CD4-positive, alpha-beta T cell treated with Interleukin-6 at 100 ng/mL for 8 hours (primary cell): ENCODE data around the gene SERBP1.
"Not testable (repeated sequence)": the region's sequence is repeated elsewhere in the genome, so short reads cannot be mapped to it uniquely, and the experiment has no call there.

Experiments
- DNase-seq: peaks from one replicate; pipeline ENCODE4 v3.0.0-alpha.2; 2020; ENCODE audit warnings: mixed read lengths, low spot score

The SERBP1 gene

GRCh38 chr1:67430358-67431155, at the start of gene SERBP1:
SERBP1 (minus strand) TSS chr1:67430402; CDS start chr1:67430300, 102 bp downstream.
- DNase-seq: peak; percentile 95

GRCh38 chr1:67479146-67479891, 49.1 kb upstream of the SERBP1 start:
- DNase-seq: no peak

DNA sequence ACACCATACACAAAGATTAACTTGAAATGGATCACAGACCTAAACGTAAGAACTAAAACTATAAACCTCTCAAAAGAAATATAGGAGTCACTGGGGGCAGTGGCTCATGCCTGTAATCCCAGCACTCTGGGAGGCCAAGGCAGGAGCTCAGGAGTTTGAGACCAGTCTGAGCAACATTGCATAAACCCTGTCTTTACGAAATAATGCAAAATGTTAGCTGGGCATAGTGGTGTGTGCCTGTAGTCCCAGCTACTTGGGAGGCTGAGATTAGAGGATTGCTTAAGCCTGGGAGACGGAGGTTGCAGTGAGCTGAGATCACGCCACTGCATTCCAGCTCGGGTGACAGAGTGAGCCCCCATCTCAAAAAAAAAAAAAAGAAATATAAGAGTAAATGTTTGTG, 46.7 kb upstream of the SERBP1 start:
- no peak for DNase-seq

DNA sequence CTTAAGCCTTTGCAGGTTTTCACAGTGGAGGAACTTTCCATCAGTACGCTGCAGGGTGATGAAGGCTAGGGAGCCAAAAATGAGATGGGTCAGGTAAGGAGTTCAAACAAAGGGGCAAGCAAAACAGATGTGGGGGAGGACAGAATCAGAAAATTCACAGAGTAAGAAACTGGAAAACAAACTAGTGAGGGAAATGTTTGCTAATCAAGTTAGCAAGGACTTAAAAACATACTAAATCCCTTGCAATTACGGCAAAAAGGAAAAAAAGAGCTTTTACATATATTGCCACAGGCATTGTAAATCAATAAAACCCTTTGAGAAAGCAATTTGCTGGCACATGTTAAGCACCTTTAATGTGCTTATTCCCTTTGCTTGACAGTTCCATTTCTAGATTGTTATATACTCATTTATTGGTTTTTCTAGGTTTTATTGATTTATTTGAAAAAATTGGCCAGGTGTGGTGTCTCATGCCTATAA, 45.8 kb upstream of the SERBP1 start:
- DNase-seq: no peak

DNA sequence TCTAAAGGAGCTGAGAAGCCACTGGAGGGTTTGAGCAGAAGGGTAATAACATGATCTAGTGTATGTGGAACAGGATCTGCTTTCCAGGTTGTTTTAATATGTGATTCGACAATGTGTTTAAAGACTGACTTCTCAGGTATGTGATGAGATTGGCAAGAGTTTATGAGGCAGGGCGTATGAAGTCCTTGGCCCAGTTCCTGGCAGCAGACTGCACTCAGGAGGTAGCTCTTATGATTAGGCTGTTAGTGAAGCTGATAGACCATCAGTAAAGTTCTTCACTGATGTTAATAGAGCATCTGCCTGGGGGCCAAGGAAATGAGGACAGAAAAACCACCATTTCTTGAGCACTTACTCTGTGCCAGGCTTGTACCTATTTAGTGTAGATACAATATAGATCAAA, 41.9 kb upstream of the SERBP1 start:
- no peak for DNase-seq

- DNase-seq: no peak
These were observed 39.2 kb upstream of the SERBP1 start for GRCh38 chr1:67469431-67469830.

- DNase-seq: no peak
These were observed 38.0 kb upstream of the SERBP1 start for GRCh38 chr1:67468066-67468718.

DNA sequence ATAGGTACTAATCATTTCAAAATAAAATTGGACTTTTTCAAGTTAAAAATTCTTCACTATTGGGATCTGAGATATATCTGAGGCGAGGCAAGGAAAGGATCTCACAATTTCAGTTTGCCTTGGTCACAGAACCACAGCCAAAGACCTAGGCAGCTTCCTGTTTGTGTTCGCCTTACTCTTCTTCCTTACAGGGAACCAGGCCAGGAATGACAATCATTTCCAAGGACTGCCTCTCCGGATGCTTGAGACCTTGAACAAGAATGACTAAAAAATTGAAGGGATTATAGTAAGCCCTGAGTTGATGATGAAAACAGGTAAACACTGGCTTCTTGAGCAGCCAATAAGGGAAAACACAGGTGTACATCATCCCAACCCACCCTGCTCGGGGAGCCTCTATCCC, 35.2 kb upstream of the SERBP1 start:
- DNase-seq: no peak

DNA sequence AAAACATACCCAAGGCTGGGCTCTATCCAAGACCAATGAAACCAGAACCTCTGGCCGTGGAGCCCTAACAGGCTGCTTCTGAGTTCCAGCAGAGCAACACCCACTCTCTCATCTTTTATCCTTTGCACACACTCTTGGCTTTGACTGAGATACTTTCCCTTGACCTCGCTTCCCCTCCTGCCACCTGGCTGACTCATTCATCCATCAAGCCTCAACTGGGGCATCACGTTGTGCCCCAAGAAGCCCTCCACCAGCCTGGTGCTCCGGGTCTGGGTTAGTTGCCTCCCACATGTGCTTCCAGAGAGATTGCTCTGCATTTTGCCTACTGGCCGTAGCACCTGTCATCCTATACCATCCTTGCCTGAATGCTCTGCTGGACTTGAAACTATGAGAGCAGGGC, 34.5 kb upstream of the SERBP1 start:
- no peak for DNase-seq

DNA sequence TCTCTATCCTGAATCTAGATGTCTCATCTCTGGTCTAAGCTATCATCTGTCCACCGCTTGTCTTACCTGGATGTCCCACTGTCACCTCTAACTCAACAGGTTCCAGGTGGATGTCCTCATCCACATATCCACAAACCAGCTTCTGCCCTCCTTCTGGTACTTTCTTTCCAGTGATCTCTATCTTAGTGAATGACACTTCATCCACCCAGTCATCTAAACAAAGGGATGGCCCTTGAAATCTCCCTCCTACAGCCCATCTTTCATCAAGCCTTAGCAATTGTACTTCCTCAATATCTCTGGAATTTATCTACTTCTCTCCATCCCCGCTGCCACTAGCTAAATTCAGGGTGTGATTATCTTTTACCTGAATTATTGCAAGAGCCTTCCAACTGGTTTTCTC, 33.9 kb upstream of the SERBP1 start:
- DNase-seq: no peak

DNA sequence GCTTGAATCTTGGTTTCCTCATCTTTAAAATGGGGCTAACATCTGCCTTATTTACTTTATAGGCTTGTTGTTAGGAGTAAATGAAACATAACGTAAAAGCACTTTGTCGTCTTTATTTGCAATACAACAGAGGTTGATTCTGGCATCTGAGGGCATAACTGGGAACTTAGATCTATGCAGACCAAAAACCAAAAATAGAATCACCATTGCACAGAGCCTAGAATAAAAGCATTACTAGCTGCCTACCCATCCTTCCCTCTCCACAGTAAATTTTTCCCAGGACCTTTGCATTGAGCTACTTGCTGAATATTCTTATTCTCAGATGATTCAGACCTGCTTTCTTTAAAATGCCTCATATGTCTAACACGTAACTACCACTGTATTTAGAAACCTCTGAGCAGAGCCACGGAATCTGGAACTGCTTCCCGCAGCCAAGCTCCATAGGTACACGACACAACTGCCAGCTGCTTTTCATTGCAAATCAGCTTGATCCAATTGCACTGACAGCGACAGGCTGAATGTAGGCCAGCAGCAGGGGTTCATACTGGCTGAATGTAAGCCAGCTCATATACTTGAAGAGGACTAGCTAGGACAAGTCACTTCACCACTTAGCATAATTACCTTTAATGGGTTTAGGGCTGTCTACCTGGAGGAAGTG, 33.2 kb upstream of the SERBP1 start:
- DNase-seq: no peak

GRCh38 chr1:67460676-67461500, 30.7 kb upstream of the SERBP1 start:
- DNase-seq: no peak

GRCh38 chr1:67459068-67459467, 28.9 kb upstream of the SERBP1 start:
- no peak for DNase-seq

DNA sequence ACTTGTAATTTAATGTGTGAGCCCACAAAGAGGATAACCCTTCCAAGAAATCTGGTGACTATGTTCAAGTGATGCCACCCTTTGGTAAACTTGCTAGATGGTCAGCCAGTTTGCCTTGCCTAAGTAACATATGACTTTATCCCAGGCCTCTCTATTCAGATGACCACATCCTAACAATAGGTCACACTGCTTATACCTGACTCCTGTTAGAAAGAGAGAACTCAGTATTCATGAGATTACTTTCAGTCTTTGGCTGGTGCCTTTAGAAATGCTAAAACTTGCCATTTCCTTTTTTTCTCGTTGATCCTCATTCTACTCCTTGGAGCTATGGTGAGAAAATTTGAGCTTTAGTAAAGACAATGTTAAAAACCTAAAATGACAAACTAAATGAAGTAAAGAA, 28.5 kb upstream of the SERBP1 start:
- DNase-seq: no peak

DNA sequence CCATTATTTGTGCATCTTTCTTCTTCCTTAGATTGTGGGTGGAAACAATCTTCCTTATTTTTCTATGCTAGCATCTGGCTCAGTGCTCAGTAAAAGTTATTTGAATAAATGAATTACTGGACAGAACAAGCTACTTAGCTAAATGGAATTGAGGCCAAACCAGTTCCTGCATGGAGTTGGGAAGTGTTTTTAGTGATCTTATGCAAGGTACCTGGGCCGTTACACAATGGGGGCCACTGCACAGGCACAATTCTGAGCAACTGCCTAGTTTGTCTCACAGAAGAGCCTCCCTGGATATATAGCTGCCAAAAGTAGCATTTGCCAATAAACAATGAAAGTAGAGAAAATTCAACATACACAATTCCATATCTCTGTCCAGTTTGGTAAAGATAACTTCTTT, 27.0 kb upstream of the SERBP1 start:
- no peak for DNase-seq

DNA sequence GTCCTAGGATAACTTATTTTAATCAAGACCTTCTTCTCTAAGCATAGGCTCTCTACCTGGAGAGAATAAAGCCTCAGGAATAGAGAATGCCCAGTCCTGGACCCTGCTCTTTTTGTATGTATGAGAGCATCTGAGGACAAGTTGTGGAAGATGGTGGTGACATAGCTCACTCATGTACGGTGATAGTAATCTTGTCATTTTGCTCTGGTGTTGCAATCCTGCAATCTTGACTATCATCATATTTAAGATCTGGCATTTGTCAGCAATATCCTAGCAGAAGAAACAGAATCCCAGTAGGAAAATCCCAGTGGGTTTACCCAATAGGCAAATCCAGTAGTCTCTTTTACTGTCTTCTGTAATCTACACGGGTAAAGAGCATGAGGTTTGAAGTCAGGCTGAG, 21.6 kb upstream of the SERBP1 start:
- DNase-seq: no peak

DNA sequence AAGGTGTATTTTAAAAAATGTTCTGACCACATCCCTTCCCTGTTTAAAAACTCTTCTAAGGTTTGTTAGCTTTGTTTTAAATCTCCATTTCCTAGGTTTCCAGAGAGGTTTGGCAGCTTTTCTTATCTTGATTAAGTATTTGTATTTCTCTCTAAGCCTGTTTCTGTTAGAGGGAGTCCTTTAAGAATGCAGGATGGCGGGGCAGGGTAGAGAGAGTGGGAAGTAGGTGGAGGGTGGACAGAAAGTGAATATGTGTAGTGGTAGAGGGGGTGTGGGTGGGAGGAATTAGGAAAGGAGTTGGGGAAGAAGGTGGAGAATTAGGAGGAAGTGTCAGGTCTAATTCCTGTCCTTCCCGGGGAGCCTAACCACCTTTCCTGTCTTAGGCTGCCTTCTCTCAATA, 21.2 kb upstream of the SERBP1 start:
- no peak for DNase-seq

- DNase-seq: no peak
These were observed 16.7 kb upstream of the SERBP1 start for GRCh38 chr1:67446893-67447292.

DNA sequence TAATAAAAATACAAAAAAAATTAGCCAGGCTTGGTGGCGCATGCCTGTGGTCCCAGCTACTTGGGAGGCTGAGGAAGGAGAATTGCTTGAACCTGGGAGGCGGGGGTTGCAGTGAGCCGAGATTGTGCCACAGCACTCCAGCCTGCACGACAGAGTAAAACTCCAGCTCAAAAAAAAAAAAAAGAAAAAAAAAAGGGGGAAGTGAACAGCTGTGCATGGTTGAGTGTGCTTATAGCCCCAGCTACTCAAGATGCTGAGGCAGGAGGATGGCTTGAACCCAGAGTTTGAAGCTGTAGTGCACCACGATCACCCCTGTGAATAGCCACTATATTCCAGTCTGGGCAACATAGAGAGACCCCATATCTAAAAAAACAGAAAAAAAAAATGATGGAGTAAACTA, 15.8 kb upstream of the SERBP1 start:
- DNase-seq: not testable (repeated sequence)

- DNase-seq: no peak
These were observed 11.6 kb upstream of the SERBP1 start for GRCh38 chr1:67441739-67442281.

DNA sequence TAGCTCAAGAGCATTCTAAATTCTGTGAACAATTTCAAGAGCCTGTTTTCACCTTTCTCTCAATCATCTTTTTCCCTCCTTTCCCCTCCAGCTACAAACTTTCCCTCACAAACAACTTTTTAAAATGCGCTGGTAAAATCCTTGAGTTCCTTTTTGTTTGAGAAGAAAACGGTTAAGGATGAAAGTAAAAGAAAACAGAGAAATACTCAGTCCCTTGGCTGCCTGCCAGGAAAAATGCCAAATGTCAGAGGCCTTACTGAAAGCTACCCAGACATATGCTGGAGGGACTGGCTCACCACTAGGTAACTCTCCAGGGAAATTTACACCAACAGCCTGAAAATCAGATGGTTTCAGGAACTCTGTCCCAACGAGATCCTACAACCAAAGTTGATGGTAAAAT, 11.0 kb upstream of the SERBP1 start:
- no peak for DNase-seq
